Measurements from ENCODE around the gene ISG15.

DNA sequence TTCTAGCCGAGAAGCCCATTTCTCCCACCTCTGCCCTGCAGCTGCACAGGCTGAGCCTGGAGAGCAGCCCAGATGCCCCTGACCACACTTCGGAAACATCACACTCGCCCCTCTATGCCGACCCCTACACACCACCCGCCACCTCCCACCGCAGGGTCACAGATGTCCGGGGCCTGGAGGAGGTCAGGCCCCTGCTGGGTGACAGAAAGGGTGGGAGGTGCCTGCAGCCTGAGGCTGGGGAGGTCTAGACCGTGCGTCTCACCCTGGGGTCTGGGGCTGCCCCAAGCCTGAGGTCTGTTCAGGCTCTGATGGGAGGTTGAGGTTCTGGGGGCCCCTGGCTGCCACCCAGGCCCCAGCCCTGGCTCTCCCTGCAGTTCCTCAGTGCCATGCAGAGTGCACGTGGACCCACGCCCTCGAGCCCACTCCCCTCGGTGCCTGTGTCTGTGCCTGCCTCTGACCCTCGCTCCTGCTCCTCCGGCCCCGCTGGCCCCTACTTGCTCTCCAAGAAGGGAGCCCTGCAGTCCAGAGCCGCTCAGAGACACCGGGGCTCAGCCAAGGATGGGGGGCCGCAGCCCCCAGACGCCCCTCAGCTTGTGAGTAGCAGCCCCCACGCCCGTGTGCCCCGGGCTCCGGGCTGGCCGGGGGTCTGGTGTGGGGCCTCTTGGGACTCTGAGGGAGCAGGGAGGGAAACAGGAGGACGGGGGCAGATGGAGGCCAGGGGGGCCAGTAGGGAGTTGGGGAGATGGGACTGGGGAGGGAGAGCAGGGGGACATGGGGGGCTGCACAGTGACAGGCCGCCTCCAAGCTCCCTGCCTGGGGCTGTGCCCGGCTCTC lies 39.6 kb upstream of the ISG15 start:
- TF ChIP-seq EZH2 (IDR thresholded peaks at IDR 0.05) (no peak), POLR2AphosphoS5 (IDR thresholded peaks at IDR 0.05; ENCODE audit: borderline replicate concordance, low read depth, low read length) (no peak)
